ENCODE data around the gene KIAA1217.

DNA sequence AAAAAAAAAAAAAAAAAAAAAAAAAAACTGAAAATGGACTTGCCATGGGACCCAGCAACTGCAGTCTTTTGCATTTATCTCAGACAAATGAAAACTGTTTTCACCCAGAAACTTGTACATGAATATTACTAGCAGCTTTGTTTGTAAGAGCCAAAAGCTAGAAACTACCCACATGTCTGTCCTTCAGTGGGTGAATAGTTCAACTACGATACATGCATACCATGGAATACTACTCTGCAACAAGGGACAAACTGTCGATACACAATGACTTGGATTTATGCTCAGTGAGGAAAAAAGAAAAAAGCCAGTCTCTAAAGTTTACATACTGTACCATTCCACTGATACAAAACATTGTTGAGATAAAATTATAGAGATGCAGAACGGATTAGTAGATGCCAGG, 195.6 kb downstream of the KIAA1217 start:
- TF ChIP-seq, protein P1, sequence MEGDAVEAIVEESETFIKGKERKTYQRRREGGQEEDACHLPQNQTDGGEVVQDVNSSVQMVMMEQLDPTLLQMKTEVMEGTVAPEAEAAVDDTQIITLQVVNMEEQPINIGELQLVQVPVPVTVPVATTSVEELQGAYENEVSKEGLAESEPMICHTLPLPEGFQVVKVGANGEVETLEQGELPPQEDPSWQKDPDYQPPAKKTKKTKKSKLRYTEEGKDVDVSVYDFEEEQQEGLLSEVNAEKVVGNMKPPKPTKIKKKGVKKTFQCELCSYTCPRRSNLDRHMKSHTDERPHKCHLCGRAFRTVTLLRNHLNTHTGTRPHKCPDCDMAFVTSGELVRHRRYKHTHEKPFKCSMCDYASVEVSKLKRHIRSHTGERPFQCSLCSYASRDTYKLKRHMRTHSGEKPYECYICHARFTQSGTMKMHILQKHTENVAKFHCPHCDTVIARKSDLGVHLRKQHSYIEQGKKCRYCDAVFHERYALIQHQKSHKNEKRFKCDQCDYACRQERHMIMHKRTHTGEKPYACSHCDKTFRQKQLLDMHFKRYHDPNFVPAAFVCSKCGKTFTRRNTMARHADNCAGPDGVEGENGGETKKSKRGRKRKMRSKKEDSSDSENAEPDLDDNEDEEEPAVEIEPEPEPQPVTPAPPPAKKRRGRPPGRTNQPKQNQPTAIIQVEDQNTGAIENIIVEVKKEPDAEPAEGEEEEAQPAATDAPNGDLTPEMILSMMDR (IDR thresholded peaks at IDR 0.05): no peak
- TF ChIP-seq POLR2A (IDR thresholded peaks at IDR 0.05): no peak
